LNCaP clone FGC (cell line): ENCODE results near the gene USF3.

Experiments
- DNase-seq: peaks from one replicate; pipeline ENCODE4 v3.0.0-alpha.2; 2011; ENCODE audit warnings: low read depth
- H3K4me3 ChIP-seq: 2 replicates; pipeline ENCODE4 v1.5.1; 2011; ENCODE audit warnings: mild to moderate bottlenecking, low read depth, low read length, control low read depth
- TF ChIP-seq, protein P1 (sequence below): IDR thresholded peaks from 2 replicates; pipeline ENCODE4 v1.5.1; 2012; ENCODE audit warnings: mild to moderate bottlenecking; ENCODE audit not compliant: control insufficient read depth, insufficient read depth; ENCODE audit errors: extremely low read depth

Gene USF3, protein sequence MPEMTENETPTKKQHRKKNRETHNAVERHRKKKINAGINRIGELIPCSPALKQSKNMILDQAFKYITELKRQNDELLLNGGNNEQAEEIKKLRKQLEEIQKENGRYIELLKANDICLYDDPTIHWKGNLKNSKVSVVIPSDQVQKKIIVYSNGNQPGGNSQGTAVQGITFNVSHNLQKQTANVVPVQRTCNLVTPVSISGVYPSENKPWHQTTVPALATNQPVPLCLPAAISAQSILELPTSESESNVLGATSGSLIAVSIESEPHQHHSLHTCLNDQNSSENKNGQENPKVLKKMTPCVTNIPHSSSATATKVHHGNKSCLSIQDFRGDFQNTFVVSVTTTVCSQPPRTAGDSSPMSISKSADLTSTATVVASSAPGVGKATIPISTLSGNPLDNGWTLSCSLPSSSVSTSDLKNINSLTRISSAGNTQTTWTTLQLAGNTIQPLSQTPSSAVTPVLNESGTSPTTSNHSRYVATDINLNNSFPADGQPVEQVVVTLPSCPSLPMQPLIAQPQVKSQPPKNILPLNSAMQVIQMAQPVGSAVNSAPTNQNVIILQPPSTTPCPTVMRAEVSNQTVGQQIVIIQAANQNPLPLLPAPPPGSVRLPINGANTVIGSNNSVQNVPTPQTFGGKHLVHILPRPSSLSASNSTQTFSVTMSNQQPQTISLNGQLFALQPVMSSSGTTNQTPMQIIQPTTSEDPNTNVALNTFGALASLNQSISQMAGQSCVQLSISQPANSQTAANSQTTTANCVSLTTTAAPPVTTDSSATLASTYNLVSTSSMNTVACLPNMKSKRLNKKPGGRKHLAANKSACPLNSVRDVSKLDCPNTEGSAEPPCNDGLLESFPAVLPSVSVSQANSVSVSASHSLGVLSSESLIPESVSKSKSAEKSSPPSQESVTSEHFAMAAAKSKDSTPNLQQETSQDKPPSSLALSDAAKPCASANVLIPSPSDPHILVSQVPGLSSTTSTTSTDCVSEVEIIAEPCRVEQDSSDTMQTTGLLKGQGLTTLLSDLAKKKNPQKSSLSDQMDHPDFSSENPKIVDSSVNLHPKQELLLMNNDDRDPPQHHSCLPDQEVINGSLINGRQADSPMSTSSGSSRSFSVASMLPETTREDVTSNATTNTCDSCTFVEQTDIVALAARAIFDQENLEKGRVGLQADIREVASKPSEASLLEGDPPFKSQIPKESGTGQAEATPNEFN (N-terminal part only)

DNA sequence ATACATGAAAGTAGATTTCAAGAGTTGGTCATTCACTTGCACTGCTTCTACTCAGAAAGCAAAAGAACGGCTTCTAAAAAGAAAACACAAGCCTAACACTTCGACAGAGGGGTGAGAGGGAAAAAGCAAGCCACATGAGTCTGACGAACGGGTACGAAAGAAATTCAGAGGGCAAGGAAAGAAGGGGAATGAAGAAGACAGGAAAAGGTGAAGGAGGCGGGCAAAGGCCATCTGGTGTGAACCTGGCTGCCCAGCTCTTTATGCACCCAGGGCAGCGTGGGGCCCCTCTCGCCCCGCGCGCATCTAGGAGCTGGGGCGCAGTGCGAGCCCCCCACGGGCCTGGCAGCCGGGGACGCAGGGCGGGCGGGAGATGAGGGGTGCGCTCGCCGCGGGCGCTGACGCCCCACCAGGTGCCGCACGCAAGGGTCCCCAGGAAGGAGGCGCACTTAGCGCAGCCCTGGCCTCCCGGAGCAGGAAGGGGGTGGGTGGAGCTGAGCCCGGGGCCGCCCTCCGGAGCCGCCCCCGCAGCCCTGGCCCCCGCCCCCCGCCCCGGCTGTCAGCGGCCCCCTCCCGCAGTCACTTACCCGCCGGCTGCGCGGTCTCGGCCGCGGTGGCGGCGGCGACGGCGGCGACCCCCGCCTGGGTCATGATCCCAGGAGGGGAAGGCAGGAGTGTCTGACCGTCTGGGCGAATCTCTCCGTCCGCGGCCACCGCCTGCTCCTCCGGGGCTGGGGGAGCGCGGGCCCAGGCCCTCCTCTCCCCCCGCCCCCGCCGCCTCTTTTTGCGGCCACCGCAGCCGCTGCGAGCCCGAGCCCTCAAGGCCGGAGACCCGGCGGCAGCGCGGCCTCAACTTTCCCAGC, at the start of gene USF3:
TSS of gene USF3 (minus strand) at position 857 of the 860 bp plus-strand sequence. CDS start 21,764 bp downstream, outside the sequence.
- H3K4me3 ChIP-seq = peak within 1 kb of the TSS; percentile 79
- TF ChIP-seq, protein P1, sequence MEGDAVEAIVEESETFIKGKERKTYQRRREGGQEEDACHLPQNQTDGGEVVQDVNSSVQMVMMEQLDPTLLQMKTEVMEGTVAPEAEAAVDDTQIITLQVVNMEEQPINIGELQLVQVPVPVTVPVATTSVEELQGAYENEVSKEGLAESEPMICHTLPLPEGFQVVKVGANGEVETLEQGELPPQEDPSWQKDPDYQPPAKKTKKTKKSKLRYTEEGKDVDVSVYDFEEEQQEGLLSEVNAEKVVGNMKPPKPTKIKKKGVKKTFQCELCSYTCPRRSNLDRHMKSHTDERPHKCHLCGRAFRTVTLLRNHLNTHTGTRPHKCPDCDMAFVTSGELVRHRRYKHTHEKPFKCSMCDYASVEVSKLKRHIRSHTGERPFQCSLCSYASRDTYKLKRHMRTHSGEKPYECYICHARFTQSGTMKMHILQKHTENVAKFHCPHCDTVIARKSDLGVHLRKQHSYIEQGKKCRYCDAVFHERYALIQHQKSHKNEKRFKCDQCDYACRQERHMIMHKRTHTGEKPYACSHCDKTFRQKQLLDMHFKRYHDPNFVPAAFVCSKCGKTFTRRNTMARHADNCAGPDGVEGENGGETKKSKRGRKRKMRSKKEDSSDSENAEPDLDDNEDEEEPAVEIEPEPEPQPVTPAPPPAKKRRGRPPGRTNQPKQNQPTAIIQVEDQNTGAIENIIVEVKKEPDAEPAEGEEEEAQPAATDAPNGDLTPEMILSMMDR = no peak
- DNase-seq = no peak

DNA sequence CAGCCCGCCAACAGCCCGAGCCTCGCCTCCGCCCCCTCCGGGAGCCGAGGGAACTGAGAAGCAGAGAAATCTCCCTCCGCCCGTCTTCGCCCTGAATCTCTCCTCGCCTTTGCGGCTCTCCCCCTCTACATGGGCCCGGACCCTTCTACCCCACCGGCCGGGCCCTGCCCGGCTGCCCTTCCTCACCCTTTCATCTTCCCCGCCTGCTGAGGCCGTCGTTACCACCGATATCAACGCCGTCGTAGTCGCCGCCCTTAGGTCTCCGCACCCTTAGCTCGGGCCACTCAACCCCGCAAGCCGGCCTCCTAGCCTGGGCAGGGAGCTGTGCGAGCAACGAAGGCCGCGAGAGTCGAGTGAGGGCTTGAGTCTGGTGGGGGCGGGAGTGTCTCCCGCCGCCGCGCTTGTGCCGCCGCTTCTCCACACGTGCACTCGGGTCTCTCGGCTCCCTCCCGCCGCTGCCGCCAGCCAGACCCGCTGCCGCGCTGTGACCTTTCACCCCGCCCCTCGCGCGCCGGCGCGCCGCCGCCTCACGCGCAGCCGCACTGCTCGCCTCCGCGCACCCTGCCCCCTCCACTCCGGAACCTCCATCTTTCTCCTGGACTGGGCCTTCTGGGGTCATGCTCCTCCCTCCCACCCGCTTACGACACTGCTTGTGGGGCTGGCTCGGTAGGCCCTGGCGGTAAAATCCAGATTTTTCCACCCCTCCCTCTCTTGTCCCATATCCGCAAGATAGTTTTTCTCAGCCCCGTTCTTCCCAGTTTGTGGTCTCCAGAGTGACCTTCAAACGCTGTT, 49.5 kb upstream of the USF3 start, which contains the start of gene NAA50:
TSS of gene NAA50 (minus strand) at position 494 of the 792 bp plus-strand sequence. CDS start at position 194, 300 bp downstream.
- TF ChIP-seq, protein P1 = no peak
- peak within 1 kb of the TSS; percentile 69 for H3K4me3 ChIP-seq
- peak; percentile 67 for DNase-seq

DNA sequence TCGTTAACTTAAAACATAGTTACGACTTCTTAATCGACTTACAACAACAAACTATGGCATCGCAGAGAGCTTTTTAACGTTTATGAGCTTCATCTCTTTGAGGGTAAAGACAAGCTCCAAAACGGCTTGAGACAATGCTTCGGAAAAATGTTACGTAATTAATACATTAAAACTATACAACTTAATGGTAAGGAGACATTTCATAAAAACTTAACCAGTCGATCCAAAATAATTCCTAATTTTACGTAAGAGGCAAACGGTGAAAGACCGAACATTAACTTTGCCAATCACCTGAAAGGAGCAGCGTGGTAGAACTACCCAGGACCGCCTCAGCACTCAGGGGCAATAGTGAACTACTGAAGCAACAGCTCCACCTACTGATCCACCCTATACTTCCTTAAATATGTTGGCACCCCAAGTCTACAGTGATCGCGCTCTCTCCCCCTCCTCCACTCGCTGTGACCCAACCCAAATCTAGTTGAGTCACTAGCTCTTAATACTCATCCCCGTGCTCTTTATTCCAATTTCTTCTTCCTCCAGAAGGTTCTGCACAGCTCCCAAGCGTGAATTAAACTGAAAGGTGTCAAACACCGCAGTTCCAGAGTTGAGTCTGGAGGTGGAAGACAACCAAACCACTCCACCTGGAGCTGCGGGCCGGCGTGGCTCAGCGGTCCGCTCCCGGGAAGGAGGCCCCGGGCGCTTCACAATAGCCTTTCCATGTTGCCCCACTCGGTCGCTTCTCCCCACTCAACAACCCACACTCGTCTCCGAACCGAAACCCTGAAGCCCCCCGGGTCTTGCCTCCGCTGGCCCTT, 48.7 kb upstream of the USF3 start:
- TF ChIP-seq, protein P1 = peak; percentile 74
- peak overlapping the region; percentile 69 for H3K4me3 ChIP-seq
- DNase-seq = peak; percentile 67

DNA sequence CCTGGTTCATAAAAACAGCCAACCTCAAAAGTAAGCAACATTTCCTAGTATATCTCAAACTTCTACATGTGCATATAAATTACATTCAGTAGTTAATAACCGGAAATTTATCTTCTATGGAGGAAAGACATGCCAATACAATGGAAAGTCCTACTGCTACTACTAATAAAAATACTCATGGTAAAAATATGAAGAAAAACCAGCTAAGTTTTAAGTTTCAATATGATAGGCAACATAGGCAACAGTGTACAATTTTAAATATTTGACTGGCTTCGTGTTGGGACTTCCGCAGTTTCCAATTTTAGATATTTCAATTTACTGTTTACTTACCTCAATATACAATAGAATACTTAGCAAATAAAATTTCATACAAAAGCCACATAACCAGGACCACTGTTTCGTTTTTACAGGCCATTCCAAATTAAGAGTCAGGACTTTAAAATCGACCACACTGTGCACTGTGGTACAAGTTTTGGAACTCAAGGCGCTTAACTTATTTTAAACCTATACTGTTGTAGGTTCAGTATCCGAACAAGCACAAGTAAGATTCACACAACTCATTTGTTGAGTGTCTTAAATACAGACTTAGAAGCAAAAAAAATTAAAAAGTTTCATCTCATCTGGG, 46.7 kb upstream of the USF3 start:
- TF ChIP-seq, protein P1 = no peak
- no peak overlapping the region for H3K4me3 ChIP-seq
- DNase-seq = no peak

DNA sequence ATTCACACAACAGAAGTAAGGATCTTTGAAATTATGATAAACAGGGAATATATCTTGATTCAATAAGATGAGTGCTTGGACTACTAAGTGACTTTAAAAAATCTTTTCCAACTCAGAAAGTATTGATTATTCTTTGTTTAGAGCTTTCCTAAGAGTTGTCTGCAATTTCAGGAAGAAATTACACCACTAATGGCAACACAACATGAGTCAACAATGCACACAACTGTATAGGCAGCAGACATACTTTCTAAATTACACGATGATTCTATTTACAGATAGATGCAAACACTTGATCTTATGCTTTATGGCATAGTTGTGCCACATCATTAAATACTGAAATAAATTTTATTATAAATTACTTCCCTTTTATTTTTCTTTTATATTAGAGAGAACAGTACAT, 45.2 kb upstream of the USF3 start:
- no peak overlapping the region for H3K4me3 ChIP-seq
- DNase-seq = no peak
- TF ChIP-seq, protein P1 = no peak
